NCI-H2227 treated with DMSO at 0.1 percent for 48 hours (cell line): ENCODE results near the gene RIPOR1.
"Not testable (repeated sequence)": the region's sequence is repeated elsewhere in the genome, so short reads cannot be mapped to it uniquely, and the experiment has no call there.

Source experiments
- DNase-seq: peaks from one replicate; lab custom pipeline; 2025; lab: John Stamatoyannopoulos, UW

Gene RIPOR1

GRCh38 chr16:67516296-67517154 is 12.1 kb upstream of the RIPOR1 start:
- DNase-seq, result no peak

GRCh38 chr16:67517155-67517445 is 11.5 kb upstream of the RIPOR1 start:
- no peak for DNase-seq

- DNase-seq, result no peak
These were observed 10.8 kb upstream of the RIPOR1 start for GRCh38 chr16:67517661-67518423.

- no peak for DNase-seq
These were observed 10.0 kb upstream of the RIPOR1 start for GRCh38 chr16:67518676-67519075.

GRCh38 chr16:67519242-67519641 is 9.4 kb upstream of the RIPOR1 start:
- no peak for DNase-seq

- DNase-seq, result peak; percentile 81
These were observed 7.4 kb upstream of the RIPOR1 start for GRCh38 chr16:67521095-67521804.

GRCh38 chr16:67525176-67525860 is 3.3 kb upstream of the RIPOR1 start:
- DNase-seq, result no peak

- no peak for DNase-seq
These were observed 2.4 kb upstream of the RIPOR1 start for GRCh38 chr16:67526149-67526791.

- DNase-seq, result no peak
These were observed 397 bp downstream of the RIPOR1 start for GRCh38 chr16:67528870-67529581.

- no peak for DNase-seq
These were observed 968 bp downstream of the RIPOR1 start for GRCh38 chr16:67529582-67530012.

GRCh38 chr16:67530013-67530939 is 1.6 kb downstream of the RIPOR1 start:
- no peak for DNase-seq

GRCh38 chr16:67531247-67531646 is 2.6 kb downstream of the RIPOR1 start:
- no peak for DNase-seq

GRCh38 chr16:67533024-67533560 is 4.5 kb downstream of the RIPOR1 start:
- no peak for DNase-seq

GRCh38 chr16:67533987-67534386 is 5.4 kb downstream of the RIPOR1 start:
- DNase-seq, result not testable (repeated sequence)

GRCh38 chr16:67534431-67534830 is 5.8 kb downstream of the RIPOR1 start:
- DNase-seq, result no peak

GRCh38 chr16:67535201-67535600 is 6.6 kb downstream of the RIPOR1 start:
- no peak for DNase-seq

- no peak for DNase-seq
These were observed 8.6 kb downstream of the RIPOR1 start for GRCh38 chr16:67537270-67537635.

- no peak for DNase-seq
These were observed 9.3 kb downstream of the RIPOR1 start for GRCh38 chr16:67537636-67538591.
